Measurements from ENCODE around the gene PUSL1.
A peak's percentile ranks its signal among the peaks of the same experiment; 100 is the strongest.

The PUSL1 gene

GRCh38 chr1:1307923-1308755, at the start of gene PUSL1, which contains the start of gene ACAP3:
Gene PUSL1 (plus strand): TSS chr1:1308597. CDS start chr1:1308644, 47 bp downstream.
Gene ACAP3 (minus strand): TSS chr1:1307930. CDS start chr1:1307815, 115 bp downstream.
- no peak for TF ChIP-seq CTCF (IDR thresholded peaks at IDR 0.05; ENCODE audit: borderline replicate concordance, insufficient read depth, low read depth, low read length)

GRCh38 chr1:1259119-1259488, 49.3 kb upstream of the PUSL1 start:
- H3K4me3 ChIP-seq (ENCODE audit: low read depth, low read length), result no peak overlapping the region
- TF ChIP-seq CTCF (IDR thresholded peaks at IDR 0.05; ENCODE audit: borderline replicate concordance, insufficient read depth, low read depth, low read length), result no peak

More at GRCh38 chr1:1307923-1308755, at the start of gene PUSL1, which contains the start of gene ACAP3:
- peak within 1 kb of the TSS; percentile 92 for H3K4me3 ChIP-seq (ENCODE audit: low read depth, low read length)

GRCh38 chr1:1259540-1259939, 48.9 kb upstream of the PUSL1 start:
- no peak for TF ChIP-seq CTCF (IDR thresholded peaks at IDR 0.05; ENCODE audit: borderline replicate concordance, insufficient read depth, low read depth, low read length)
- no peak overlapping the region for H3K4me3 ChIP-seq (ENCODE audit: low read depth, low read length)

- H3K4me3 ChIP-seq (ENCODE audit: low read depth, low read length), result no peak overlapping the region
- no peak for TF ChIP-seq CTCF (IDR thresholded peaks at IDR 0.05; ENCODE audit: borderline replicate concordance, insufficient read depth, low read depth, low read length)
Measured at GRCh38 chr1:1259951-1260600, 48.3 kb upstream of the PUSL1 start.

GRCh38 chr1:1260843-1261560, 47.4 kb upstream of the PUSL1 start:
- no peak overlapping the region for H3K4me3 ChIP-seq (ENCODE audit: low read depth, low read length)
- TF ChIP-seq CTCF (IDR thresholded peaks at IDR 0.05; ENCODE audit: borderline replicate concordance, insufficient read depth, low read depth, low read length), result no peak

- no peak for TF ChIP-seq CTCF (IDR thresholded peaks at IDR 0.05; ENCODE audit: borderline replicate concordance, insufficient read depth, low read depth, low read length)
- H3K4me3 ChIP-seq (ENCODE audit: low read depth, low read length), result no peak overlapping the region
Measured at GRCh38 chr1:1262071-1262470, 46.3 kb upstream of the PUSL1 start.
